IMR-90 (cell line): Measurements from ENCODE around the gene CDCP2. TPM values are rescaled to one million over a fixed set of nuclear protein-coding genes. Genes with fewer than 3 reads are reported as not detected.

Experiments
- ATAC-seq: fragments of 200-7000 bp; cut with Tn5 transposase; 2 replicates; pipeline ENCODE4 v1.9.1; 2020; ENCODE audit warnings: low read depth, mild to moderate bottlenecking, moderate library complexity
- BruUV-seq: library from RNA; stranded (reverse); fragments of 400-500 nt; replicated peaks from 2 replicates; lab custom pipeline; 2021; lab: Mats Ljungman, UMichigan
- CTCF ChIA-PET: fragments of 300-600 bp; formaldehyde crosslinking; extraction: SDS; loops from one replicate; lab custom pipeline; 2021; ENCODE audit warnings: antibody characterized with exemption; lab: Yijun Ruan, JAX
- POLR2A ChIA-PET: fragments of 300-600 bp; sonication (Branson Sonifier 250); formaldehyde crosslinking; loops from one replicate; lab custom pipeline; 2022; ENCODE audit warnings: antibody characterized with exemption; ENCODE audit not compliant: unreplicated experiment; lab: Charles Lee
- DNase-seq: peaks from one replicate; pipeline ENCODE4 v3.0.0; 2013
- H2AFZ ChIP-seq: replicated peaks from 2 replicates; pipeline ENCODE3; 2013; ENCODE audit warnings: low read length, mild to moderate bottlenecking; ENCODE audit not compliant: poor library complexity
- H2AK5ac ChIP-seq: 2 replicates; pipeline ENCODE4 v1.6.1; 2013; ENCODE audit warnings: low read depth, low read length, inconsistent platforms
- H2AK9ac ChIP-seq: replicated peaks from 2 replicates; pipeline ENCODE3; 2013; ENCODE audit warnings: mild to moderate bottlenecking, low read depth, low read length, moderate library complexity; ENCODE audit not compliant: poor library complexity
- H2BK120ac ChIP-seq: 2 replicates; pipeline ENCODE4 v1.6.1; 2013; ENCODE audit warnings: low read depth, low read length, inconsistent platforms
- H2BK15ac ChIP-seq: 3 replicates; pipeline ENCODE4 v1.6.1; 2013; ENCODE audit warnings: low read depth, low read length, inconsistent platforms
- H2BK20ac ChIP-seq: 2 replicates; pipeline ENCODE4 v1.6.1; 2013; ENCODE audit warnings: low read depth, mild to moderate bottlenecking, inconsistent platforms, low read length, moderate library complexity
- H2BK5ac ChIP-seq: 2 replicates; pipeline ENCODE4 v1.6.1; 2013; ENCODE audit warnings: mild to moderate bottlenecking, low read depth, low read length, inconsistent platforms; ENCODE audit not compliant: poor library complexity, severe bottlenecking
- H3K14ac ChIP-seq: replicated peaks from 2 replicates; pipeline ENCODE4 v1.6.1; 2013; ENCODE audit warnings: low read depth, low read length, inconsistent platforms
- H3K18ac ChIP-seq: 2 replicates; pipeline ENCODE4 v1.6.1; 2013; ENCODE audit warnings: low read depth, low read length, control low read depth
- H3K23ac ChIP-seq: 2 replicates; pipeline ENCODE4 v1.6.1; 2013; ENCODE audit warnings: low read depth, low read length, inconsistent platforms
- H3K27ac ChIP-seq: 2 replicates; pipeline ENCODE4 v1.5.1; 2013; ENCODE audit warnings: mild to moderate bottlenecking, control low read depth, low read length; ENCODE audit not compliant: insufficient read depth
- H3K27me3 ChIP-seq: 2 replicates; pipeline ENCODE4 v1.6.1; 2013; ENCODE audit warnings: low read length; ENCODE audit not compliant: control insufficient read depth, insufficient read depth
- H3K36me3 ChIP-seq: 2 replicates; pipeline ENCODE4 v1.6.1; 2013; ENCODE audit warnings: low read length, mixed read lengths; ENCODE audit not compliant: control insufficient read depth, insufficient read depth
- H3K4ac ChIP-seq: 2 replicates; pipeline ENCODE4 v1.6.1; 2013; ENCODE audit warnings: low read depth, low read length, inconsistent platforms
- H3K4me1 ChIP-seq: 2 replicates; pipeline ENCODE4 v1.6.1; 2013; ENCODE audit warnings: low read length, mixed read lengths; ENCODE audit not compliant: control insufficient read depth, insufficient read depth
- H3K4me2 ChIP-seq: 2 replicates; pipeline ENCODE4 v1.6.1; 2013; ENCODE audit warnings: low read depth, mild to moderate bottlenecking, control low read depth, low read length, moderate library complexity
- H3K4me3 ChIP-seq: 2 replicates; pipeline ENCODE4 v1.5.1; 2013; ENCODE audit warnings: low read depth, mild to moderate bottlenecking, control low read depth, low read length, moderate library complexity; ENCODE audit not compliant: insufficient read depth
- H3K56ac ChIP-seq: 2 replicates; pipeline ENCODE4 v1.6.1; 2013; ENCODE audit warnings: low read length, inconsistent platforms; ENCODE audit not compliant: insufficient read depth; ENCODE audit errors: extremely low read depth
- H3K79me1 ChIP-seq, 2 experiments: 2 replicates each; pipeline ENCODE4 v1.6.1; 2013; ENCODE audit warnings: low read length in 2 of 2, inconsistent platforms in 1 of 2, low read depth in 1 of 2
- H3K9ac ChIP-seq: 2 replicates; pipeline ENCODE4 v1.6.1; 2013; ENCODE audit warnings: low read depth, low read length, control low read depth
- H3K9me1 ChIP-seq: 2 replicates; pipeline ENCODE4 v1.6.1; 2013; ENCODE audit warnings: low read length, inconsistent platforms; ENCODE audit not compliant: insufficient read depth
- H3K9me3 ChIP-seq: 2 replicates; pipeline ENCODE4 v1.6.1; 2013; ENCODE audit warnings: low read length; ENCODE audit not compliant: control insufficient read depth, insufficient read depth
- H4K20me1 ChIP-seq: 2 replicates; pipeline ENCODE4 v1.6.1; 2013; ENCODE audit warnings: low read length, inconsistent platforms; ENCODE audit not compliant: insufficient read depth
- H4K5ac ChIP-seq: 2 replicates; pipeline ENCODE4 v1.6.1; 2013; ENCODE audit warnings: mild to moderate bottlenecking, low read depth, low read length, control low read depth
- H4K8ac ChIP-seq, 2 experiments: 2 replicates each; pipeline ENCODE4 v1.6.1; 2013; ENCODE audit warnings: low read depth in 2 of 2, low read length in 2 of 2, control low read depth in 1 of 2, inconsistent platforms in 1 of 2
- H4K91ac ChIP-seq: 2 replicates; pipeline ENCODE4 v1.6.1; 2013; ENCODE audit warnings: low read depth, low read length, inconsistent platforms; ENCODE audit not compliant: insufficient read depth
- RCOR1 ChIP-seq: IDR thresholded peaks from 2 replicates; pipeline ENCODE4 v1.6.1; 2012; ENCODE audit warnings: mild to moderate bottlenecking, low read length, improper control_type of control experiment; ENCODE audit not compliant: insufficient replicate concordance
- SMC3 ChIP-seq: fragments of 150-350 bp; IDR thresholded peaks from 2 replicates; pipeline ENCODE4 v1.6.1; 2016; ENCODE audit warnings: low read depth, mild to moderate bottlenecking, antibody characterized with exemption, low read length, moderate library complexity
- WGBS, 2 experiments: methylation state at CpG; one replicate each; pipeline versions ENCODE4 v1.1.5 to v1.1.7; 2013; ENCODE audit warnings: missing lambda C conversion rate in 2 of 2; ENCODE audit not compliant: insufficient read length in 1 of 2; ENCODE audit errors: extremely low coverage in 2 of 2; 5-methylcytosine and 5-hydroxymethylcytosine counted together
- dilution Hi-C: fragments of 300-500 bp; cut with HindIII; formaldehyde crosslinking; loops from one replicate; pipeline ENCODE4 v1.14.3; 2018; ENCODE audit warnings: low sequenced_read_pairs; ENCODE audit not compliant: unreplicated experiment
- in situ Hi-C: fragments of 300-500 bp; cut with MboI; formaldehyde crosslinking; loops from 3 replicates; pipeline ENCODE4 v1.14.3; 2019; ENCODE audit warnings: low sequenced_read_pairs, inconsistent platforms, mixed read lengths
- intact Hi-C: fragments of 100-400 bp; cut with micrococcal nuclease; formaldehyde crosslinking; loops from 2 replicates; pipeline ENCODE4 v1.10.0; 2022
- polyA plus RNA-seq, 3 experiments: library from polyadenylated mRNA; depleted of rRNA; stranded (reverse); fragments of >200 nt; gene quantifications; 2 replicates each; pipeline ENCODE4 v1.2.3, GENCODE V29; 2012; ENCODE audit warnings: low replicate concordance in 1 of 3
- total RNA-seq: library from RNA; depleted of rRNA; stranded (reverse); fragments of >200 nt; gene quantifications from 2 replicates; pipeline ENCODE4 v1.2.3, GENCODE V29; 2012
- TF ChIP-seq, protein P1 (sequence below): fragments of 150-350 bp; IDR thresholded peaks from 2 replicates; pipeline ENCODE4 v1.6.1; 2017; ENCODE audit warnings: mild to moderate bottlenecking, antibody characterized with exemption, low read length, low read depth

Gene CDCP2
- total and polyA plus RNA-seq, 2 of the 4 experiments (the other 2 are of a cell fraction) = not detected

DNA sequence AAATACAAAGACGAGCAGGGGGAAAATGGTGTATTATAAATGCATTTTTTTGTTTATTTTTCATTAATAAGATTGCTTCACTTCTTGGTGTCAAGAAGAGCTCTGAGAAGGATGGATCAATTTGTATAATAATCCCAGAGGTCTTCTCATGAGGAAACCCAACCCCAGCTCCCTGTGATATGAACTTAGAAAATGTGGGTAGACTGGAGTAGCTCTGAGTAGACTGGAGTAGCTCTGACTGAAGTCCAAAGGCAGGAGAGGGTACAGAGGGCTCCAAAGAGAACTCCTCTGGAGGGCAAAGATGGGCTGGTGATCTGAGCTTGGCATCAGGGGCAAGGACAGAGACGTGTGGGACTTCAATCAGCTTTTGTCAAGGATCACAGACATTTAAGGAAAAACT lies 21.4 kb downstream of the CDCP2 start:
- H3K4me3 ChIP-seq = no peak overlapping the region
- no peak overlapping the region for H4K8ac ChIP-seq
- H3K27me3 ChIP-seq = peaks cover 2% of the 10 kb centered on the region; the same call in 1 of the 2 replicates
- H2AFZ ChIP-seq = no peak overlapping the region
- no peak overlapping the region for H3K56ac ChIP-seq
- no peak overlapping the region for H2AK5ac ChIP-seq
- H3K27ac ChIP-seq = no peak overlapping the region
- no peak overlapping the region for H2AK9ac ChIP-seq
- H2BK15ac ChIP-seq = no peak overlapping the region
- no peak for DNase-seq
- H3K4ac ChIP-seq = no peak overlapping the region
- peaks cover 12% of the 10 kb centered on the region; the same call in 1 of the 2 replicates for H3K9me1 ChIP-seq
- ATAC-seq = no peak
- H3K4me1 ChIP-seq = peaks cover 13% of the 10 kb centered on the region
- dilution Hi-C loops = no loop called here
- no peak overlapping the region for H2BK120ac ChIP-seq
- BruUV-seq = no TSS peak
- no peak overlapping the region for H3K18ac ChIP-seq
- TF ChIP-seq RCOR1 (no peak), SMC3 (no peak)
- TF ChIP-seq, protein P1, sequence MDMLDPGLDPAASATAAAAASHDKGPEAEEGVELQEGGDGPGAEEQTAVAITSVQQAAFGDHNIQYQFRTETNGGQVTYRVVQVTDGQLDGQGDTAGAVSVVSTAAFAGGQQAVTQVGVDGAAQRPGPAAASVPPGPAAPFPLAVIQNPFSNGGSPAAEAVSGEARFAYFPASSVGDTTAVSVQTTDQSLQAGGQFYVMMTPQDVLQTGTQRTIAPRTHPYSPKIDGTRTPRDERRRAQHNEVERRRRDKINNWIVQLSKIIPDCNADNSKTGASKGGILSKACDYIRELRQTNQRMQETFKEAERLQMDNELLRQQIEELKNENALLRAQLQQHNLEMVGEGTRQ = no peak
- H3K9me3 ChIP-seq = no peaks in the 10 kb centered on the region
- H2BK5ac ChIP-seq = no peak overlapping the region
- in situ Hi-C loops = no loop called here
- no peaks in the 10 kb centered on the region for H3K79me1 ChIP-seq
- no CpG with 5 or more reads among the region's 2 CpGs for WGBS, 2 experiments
- no peak overlapping the region for H3K23ac ChIP-seq
- no peak overlapping the region for H3K14ac ChIP-seq
- H4K5ac ChIP-seq = no peak overlapping the region
- no peak overlapping the region for H3K9ac ChIP-seq
- H4K91ac ChIP-seq = no peak overlapping the region; the same call in 1 of the 2 replicates
- ChIA-PET POLR2A (no interaction called here), CTCF (interaction anchor here (0.5 to 0.7 kb wide), 2 partner anchors 263 to 1417 kb away, joined by 3 read pairs; no protein-coding TSS in a partner anchor)
- no peaks in the 10 kb centered on the region; the same call in 1 of the 2 replicates for H4K20me1 ChIP-seq
- H3K4me2 ChIP-seq = no peak overlapping the region
- no peak overlapping the region for H2BK20ac ChIP-seq
- no peaks in the 10 kb centered on the region for H3K36me3 ChIP-seq
- intact Hi-C loops = no loop called here
